Activated B cell treated with CpG ODN at 0.5 μM for 24 hours (primary cell): Measurements from ENCODE around the gene LMO2. TPM values are rescaled to one million over a fixed set of nuclear protein-coding genes. Genes with fewer than 3 reads are reported as not detected.

ENCODE experiments used
- ATAC-seq: fragments of 200-7000 bp; cut with Tn5 transposase; one replicate; pipeline ENCODE4 v1.10.0; 2021; ENCODE audit warnings: low read depth, mild to moderate bottlenecking, moderate library complexity
- CTCF ChIA-PET: fragments of 350-600 bp; sonication (Branson Sonifier 250); formaldehyde crosslinking; loops from one replicate; lab custom pipeline; 2021; ENCODE audit warnings: antibody characterized with exemption; lab: Charles Lee
- POLR2A ChIA-PET: fragments of 350-600 bp; sonication (Branson Sonifier 250); formaldehyde crosslinking; loops from one replicate; lab custom pipeline; 2021; ENCODE audit warnings: antibody characterized with exemption; lab: Charles Lee
- DNase-seq: peaks from one replicate; pipeline ENCODE4 v3.0.0; 2022
- H3K27ac Mint-ChIP-seq: one replicate; pipeline ENCODE4 v1.8.0; 2020; ENCODE audit warnings: mixed read lengths
- H3K27me3 Mint-ChIP-seq: one replicate; pipeline ENCODE4 v1.8.0; 2021; ENCODE audit warnings: mixed read lengths
- H3K36me3 Mint-ChIP-seq: one replicate; pipeline ENCODE4 v1.8.0; 2021; ENCODE audit warnings: low read depth, mixed read lengths
- H3K4me1 Mint-ChIP-seq: one replicate; pipeline ENCODE4 v1.8.0; 2021; ENCODE audit warnings: mixed read lengths
- H3K4me3 Mint-ChIP-seq: one replicate; pipeline ENCODE4 v1.8.0; 2020; ENCODE audit warnings: mild to moderate bottlenecking, mixed read lengths
- H3K9me3 Mint-ChIP-seq: one replicate; pipeline ENCODE4 v1.8.0; 2020; ENCODE audit warnings: mixed read lengths
- intact Hi-C: fragments of 100-400 bp; cut with micrococcal nuclease; formaldehyde crosslinking; loops from one replicate; pipeline ENCODE4 v1.15.1; 2024
- total RNA-seq: library from RNA; stranded (reverse); gene quantifications from 2 replicates; pipeline ENCODE4 v1.2.3, GENCODE V29; 2022
- TF ChIP-seq, protein P1 (sequence below): fragments of 200-600 bp; IDR thresholded peaks from one replicate; pipeline ENCODE4 v1.8.0; 2022; ENCODE audit warnings: antibody characterized with exemption, mild to moderate bottlenecking

The LMO2 gene
- total RNA-seq, 1 donor from 2014 or later: 29.1 TPM

- ChIA-PET POLR2A (no interaction called here), CTCF (interaction anchor here (1.3 kb wide), 1 partner anchor 14 kb away, joined by 3 read pairs; no protein-coding TSS in a partner anchor)
- intact Hi-C loops: no loop called here
- Mint-ChIP-seq H3K4me3 (no peak overlapping the region), H3K27me3 (peaks cover 7% of the 10 kb centered on the region), H3K36me3 (peaks cover 1% of the 10 kb centered on the region), H3K4me1 (peaks cover 27% of the 10 kb centered on the region), H3K9me3 (peaks cover 7% of the 10 kb centered on the region), H3K27ac (no peak overlapping the region)
- DNase-seq: no peak
- no peak for ATAC-seq
- TF ChIP-seq, protein P1, sequence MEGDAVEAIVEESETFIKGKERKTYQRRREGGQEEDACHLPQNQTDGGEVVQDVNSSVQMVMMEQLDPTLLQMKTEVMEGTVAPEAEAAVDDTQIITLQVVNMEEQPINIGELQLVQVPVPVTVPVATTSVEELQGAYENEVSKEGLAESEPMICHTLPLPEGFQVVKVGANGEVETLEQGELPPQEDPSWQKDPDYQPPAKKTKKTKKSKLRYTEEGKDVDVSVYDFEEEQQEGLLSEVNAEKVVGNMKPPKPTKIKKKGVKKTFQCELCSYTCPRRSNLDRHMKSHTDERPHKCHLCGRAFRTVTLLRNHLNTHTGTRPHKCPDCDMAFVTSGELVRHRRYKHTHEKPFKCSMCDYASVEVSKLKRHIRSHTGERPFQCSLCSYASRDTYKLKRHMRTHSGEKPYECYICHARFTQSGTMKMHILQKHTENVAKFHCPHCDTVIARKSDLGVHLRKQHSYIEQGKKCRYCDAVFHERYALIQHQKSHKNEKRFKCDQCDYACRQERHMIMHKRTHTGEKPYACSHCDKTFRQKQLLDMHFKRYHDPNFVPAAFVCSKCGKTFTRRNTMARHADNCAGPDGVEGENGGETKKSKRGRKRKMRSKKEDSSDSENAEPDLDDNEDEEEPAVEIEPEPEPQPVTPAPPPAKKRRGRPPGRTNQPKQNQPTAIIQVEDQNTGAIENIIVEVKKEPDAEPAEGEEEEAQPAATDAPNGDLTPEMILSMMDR: no peak
Measured at GRCh38 chr11:33915526-33915925, 23.6 kb upstream of the LMO2 start.

GRCh38 chr11:33913991-33914390 is 22.1 kb upstream of the LMO2 start:
- intact Hi-C loops: loop anchor here (2.0 kb wide), 1 partner anchor 45 kb away; no protein-coding TSS in a partner anchor
- POLR2A ChIA-PET: interaction anchor here (0.6 to 1.8 kb wide), 3 partner anchors 7 to 602 kb away, joined by 3 to 11 read pairs (median 5); no protein-coding TSS in a partner anchor

DNA sequence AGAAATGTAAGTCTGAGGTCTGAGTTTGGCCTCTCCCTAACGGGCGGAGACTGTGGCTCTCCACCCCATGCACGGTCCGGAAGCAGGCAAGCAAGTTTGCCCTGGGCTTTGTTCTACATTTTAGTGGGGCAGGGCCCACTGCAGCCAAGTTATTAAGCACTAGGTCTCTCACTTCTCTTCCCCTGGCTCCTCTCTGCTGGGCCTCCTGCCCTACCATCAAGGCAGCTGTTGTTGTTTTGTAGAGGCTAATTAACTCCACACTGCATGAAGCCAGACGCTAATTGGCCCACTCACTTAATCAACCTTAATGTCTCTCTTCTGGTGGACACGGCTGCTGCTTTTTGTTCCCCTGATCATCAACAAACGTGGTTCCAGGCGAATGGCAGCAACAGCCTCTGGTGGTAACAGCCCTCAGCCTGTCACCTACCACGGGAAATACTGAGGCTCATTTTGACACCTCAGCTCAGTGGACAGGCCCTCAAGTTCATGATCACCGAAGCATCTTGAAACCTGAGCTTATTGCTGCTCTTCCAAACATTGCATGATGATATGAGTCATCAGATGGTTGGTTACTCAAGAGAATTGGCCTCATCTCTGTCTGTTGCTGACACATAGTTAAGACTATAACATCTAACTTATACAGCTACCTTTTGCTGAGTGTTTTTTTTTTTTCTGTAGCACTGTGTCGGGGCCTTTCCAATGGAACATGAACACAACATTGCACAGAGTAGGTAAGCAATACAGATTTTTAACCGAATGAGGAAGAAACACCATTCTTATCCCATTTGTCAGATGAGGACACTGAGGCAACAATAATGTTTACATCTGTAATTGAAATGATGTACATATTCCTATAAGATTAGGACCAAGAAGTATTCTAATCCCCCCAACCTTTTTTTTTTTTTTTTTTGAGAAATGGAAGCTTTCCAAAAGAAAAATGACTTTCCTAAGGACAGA is 20.8 kb upstream of the LMO2 start:
- DNase-seq: peak; percentile 32
- ChIA-PET CTCF (interaction anchor here (0.9 to 1.8 kb wide), 5 partner anchors 17 to 58 kb away, joined by 3 to 8 read pairs (median 4); no protein-coding TSS in a partner anchor), POLR2A (interaction anchor here (0.6 to 1.8 kb wide), 12 partner anchors 9 to 594 kb away, joined by 3 to 11 read pairs (median 5); partner anchors contain the start of gene CD59)
- peaks cover 7% of the 10 kb centered on the region for H3K9me3 Mint-ChIP-seq
- intact Hi-C loops: loop anchor here (1.0 to 2.0 kb wide), 4 partner anchors 9 to 44 kb away; no protein-coding TSS in a partner anchor
- peak; percentile 89 for ATAC-seq
- peaks cover 7% of the 10 kb centered on the region for H3K27me3 Mint-ChIP-seq
- H3K4me1 Mint-ChIP-seq: peaks cover 19% of the 10 kb centered on the region
- TF ChIP-seq, protein P1: no peak
- peak overlapping the region; percentile 90 for H3K27ac Mint-ChIP-seq
- peak overlapping the region; percentile 59 for H3K4me3 Mint-ChIP-seq
- H3K36me3 Mint-ChIP-seq: peaks cover 1% of the 10 kb centered on the region

More at GRCh38 chr11:33913991-33914390, 22.1 kb upstream of the LMO2 start:
- Mint-ChIP-seq H3K9me3 (peaks cover 7% of the 10 kb centered on the region), H3K27me3 (peaks cover 7% of the 10 kb centered on the region), H3K36me3 (peaks cover 1% of the 10 kb centered on the region), H3K27ac (no peak overlapping the region), H3K4me3 (no peak overlapping the region), H3K4me1 (peaks cover 17% of the 10 kb centered on the region)
- TF ChIP-seq, protein P1: no peak
- ATAC-seq (no peak), DNase-seq (no peak)
- CTCF ChIA-PET: interaction anchor here (0.8 to 1.7 kb wide), 3 partner anchors 12 to 46 kb away, joined by 3 to 6 read pairs (median 4); no protein-coding TSS in a partner anchor

- Mint-ChIP-seq H3K4me3 (no peak overlapping the region), H3K27me3 (peaks cover 4% of the 10 kb centered on the region), H3K36me3 (peaks cover 1% of the 10 kb centered on the region), H3K9me3 (peaks cover 4% of the 10 kb centered on the region), H3K27ac (no peak overlapping the region), H3K4me1 (peaks cover 28% of the 10 kb centered on the region)
- TF ChIP-seq, protein P1: no peak
- no peak for ATAC-seq
- ChIA-PET POLR2A (interaction anchor here (0.7 to 1.2 kb wide), 2 partner anchors 8 to 41 kb away, joined by 4 read pairs; no protein-coding TSS in a partner anchor), CTCF (no interaction called here)
- intact Hi-C loops: no loop called here
- DNase-seq: no peak
Measured at GRCh38 chr11:33910958-33911339, 19.1 kb upstream of the LMO2 start.
